Spleen (tissue), 11 donors: ENCODE measurements around the gene SHKBP1. TPM values are rescaled to one million over a fixed set of nuclear protein-coding genes. Genes with fewer than 3 reads are reported as not detected.

Experiments
- DNase-seq: peaks from one replicate; pipeline ENCODE4 v3.0.0-alpha.2; 2020
- H3K27ac ChIP-seq, 8 donors: fragments of 200-600 bp; sonication (generic) in 7 of 8; 1 replicate in 4 of 8; 2 replicates in 4 of 8; pipeline versions ENCODE4 v1.5.0 to v1.8.0; 2016 to 2021; ENCODE audit warnings: inconsistent platforms in 4 of 8, mild to moderate bottlenecking in 4 of 8, moderate library complexity in 1 of 8
- H3K27me3 ChIP-seq, 7 donors: fragments of 200-600 bp; sonication (generic) in 6 of 7; replicated peaks in 1 of 7; 1 replicate in 4 of 7; 2 replicates in 3 of 7; pipeline versions ENCODE4 v1.5.0 to v1.8.0; 2016 to 2021; ENCODE audit warnings: inconsistent platforms in 3 of 7, mild to moderate bottlenecking in 1 of 7
- H3K36me3 ChIP-seq, 6 donors: fragments of 200-600 bp; sonication (generic) in 5 of 6; 1 replicate in 4 of 6; 2 replicates in 2 of 6; pipeline versions ENCODE4 v1.5.0 to v1.8.0; 2016 to 2021; ENCODE audit warnings: inconsistent platforms in 2 of 6
- H3K4me1 ChIP-seq, 6 donors: fragments of 200-600 bp; sonication (generic) in 5 of 6; 1 replicate in 3 of 6; 2 replicates in 3 of 6; pipeline versions ENCODE4 v1.5.0 to v1.8.0; 2016 to 2021; ENCODE audit warnings: inconsistent platforms in 3 of 6
- H3K4me3 ChIP-seq, 8 donors: fragments of 200-600 bp; sonication (generic) in 7 of 8; 1 replicate in 4 of 8; 2 replicates in 4 of 8; pipeline versions ENCODE4 v1.5.0 to v1.8.0; 2016 to 2021; ENCODE audit warnings: inconsistent platforms in 4 of 8, mild to moderate bottlenecking in 4 of 8, moderate library complexity in 2 of 8
- H3K9me3 ChIP-seq, 8 donors: fragments of 200-600 bp; sonication (generic) in 7 of 8; 1 replicate in 4 of 8; 2 replicates in 4 of 8; pipeline versions ENCODE4 v1.5.0 to v1.8.0; 2016 to 2021; ENCODE audit warnings: inconsistent platforms in 4 of 8
- POLR2A ChIP-seq, 3 donors: fragments of 450-650 bp; IDR thresholded peaks; one replicate each; pipeline ENCODE4 v1.5.1; 2017; ENCODE audit warnings: antibody characterized with exemption in 3 of 3, mild to moderate bottlenecking in 1 of 3
- POLR2AphosphoS5 ChIP-seq, 3 donors: sonication (generic); formaldehyde crosslinking; IDR thresholded peaks; one replicate each; pipeline ENCODE4 v1.5.1; 2017; ENCODE audit warnings: antibody characterized with exemption in 3 of 3
- WGBS, 5 donors: extraction: QIAGEN DNeasy Blood & Tissue Kit in 3 of 5; methylation state at CpG; one replicate each; pipeline versions ENCODE4 v1.1.5 to v1.1.7; 2013 to 2018; 5-methylcytosine and 5-hydroxymethylcytosine counted together
- intact Hi-C: fragments of 100-400 bp; cut with DNase I; formaldehyde crosslinking; loops from one replicate; pipeline ENCODE4 v1.15.0; 2023; ENCODE audit warnings: low total_unique reads
- polyA plus RNA-seq, 3 donors: library from polyadenylated mRNA; stranded (reverse); fragments of 200-250 nt; gene quantifications; one replicate each; pipeline ENCODE4 v1.2.1, GENCODE V29; 2013
- total RNA-seq, 7 donors: library from RNA; depleted of rRNA in 3 of 7; stranded (reverse); fragments of >200 nt in 3 of 7; fragmentation: NEBNext Ultra II Directional in 4 of 7; extraction: Animal tissue kit (Norgen Biotek cat#: 25700) in 4 of 7; gene quantifications; one replicate each; pipeline versions ENCODE4 v1.1.0 to v1.2.1, GENCODE V29; 2016 to 2021
- TF ChIP-seq, protein P1 (sequence below), 11 experiments: fragments of 200-600 bp in 7 of 11; fragments of 450-650 bp in 4 of 11; sonication (generic) in 4 of 11; IDR thresholded peaks in 8 of 11; conservative IDR thresholded peaks in 3 of 11; 1 replicate in 7 of 11; 2 replicates in 4 of 11; pipeline versions ENCODE4 v1.4.0 to v1.8.0; 2016 to 2021; ENCODE audit warnings: antibody characterized with exemption in 11 of 11, inconsistent platforms in 4 of 11, mild to moderate bottlenecking in 1 of 11
- donor health status: healthy with polysubstance abuse.
- donor health status: DM: no; HTN: no; CAD: no; lungs with moderate emphysema.
- donor health status: DM: no; HTN: no; CAD: no.
- donor health status: Bipolar disorder and iron deficiency.
- donor health status: healthy.
- donor health status: DM: no; HTN: no; CAD: no.
- donor health status: DM: yes; HTN: yes; CAD: no.

The SHKBP1 gene
- total and polyA plus RNA-seq, 10 donors: 102 to 282 (median 151) TPM

DNA sequence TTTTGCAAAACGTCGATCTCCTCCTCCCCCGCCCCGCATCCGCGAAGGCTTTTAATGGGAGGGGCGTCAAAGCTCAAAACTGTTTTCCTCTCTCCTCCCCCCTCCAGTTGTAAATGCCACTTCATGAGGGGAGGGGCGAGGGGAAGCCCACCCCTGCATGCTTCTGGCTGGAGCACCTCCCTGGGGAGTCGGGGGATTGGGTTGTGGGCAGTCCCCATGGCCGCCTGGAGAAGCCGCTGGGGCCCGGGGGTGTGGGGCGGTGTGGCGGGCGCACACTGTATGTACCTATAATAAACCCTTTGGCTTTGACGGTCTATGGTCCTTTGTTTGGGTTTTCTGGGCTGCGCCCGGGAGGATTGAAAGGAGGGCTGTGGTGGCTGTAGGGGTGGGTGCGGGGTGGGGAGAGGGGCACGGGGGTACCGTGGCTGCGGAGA lies 505 bp upstream of the SHKBP1 start:
- Histone ChIP-seq H3K27me3 (no peaks in the 10 kb centered on the region), H3K27ac (peak overlapping the region; percentile 84 to 97 (median 86)), H3K4me3 (peak overlapping the region; percentile 63 to 90 (median 86)), H3K4me1 (peaks cover 7 to 53% (median 39%) of the 10 kb centered on the region in 6 donors), H3K9me3 (no peaks in the 10 kb centered on the region), H3K36me3 (peaks cover 0 to 33% (median 21%) of the 10 kb centered on the region in 6 donors)
- intact Hi-C loops: loop anchor here (10.0 kb wide), 1 partner anchor 131 kb away; the partner anchor contains the start of gene SERTAD3
- peak; percentile 86 for DNase-seq
- TF ChIP-seq POLR2AphosphoS5 (IDR thresholded peaks at IDR 0.05): no peak
- TF ChIP-seq, protein P1, sequence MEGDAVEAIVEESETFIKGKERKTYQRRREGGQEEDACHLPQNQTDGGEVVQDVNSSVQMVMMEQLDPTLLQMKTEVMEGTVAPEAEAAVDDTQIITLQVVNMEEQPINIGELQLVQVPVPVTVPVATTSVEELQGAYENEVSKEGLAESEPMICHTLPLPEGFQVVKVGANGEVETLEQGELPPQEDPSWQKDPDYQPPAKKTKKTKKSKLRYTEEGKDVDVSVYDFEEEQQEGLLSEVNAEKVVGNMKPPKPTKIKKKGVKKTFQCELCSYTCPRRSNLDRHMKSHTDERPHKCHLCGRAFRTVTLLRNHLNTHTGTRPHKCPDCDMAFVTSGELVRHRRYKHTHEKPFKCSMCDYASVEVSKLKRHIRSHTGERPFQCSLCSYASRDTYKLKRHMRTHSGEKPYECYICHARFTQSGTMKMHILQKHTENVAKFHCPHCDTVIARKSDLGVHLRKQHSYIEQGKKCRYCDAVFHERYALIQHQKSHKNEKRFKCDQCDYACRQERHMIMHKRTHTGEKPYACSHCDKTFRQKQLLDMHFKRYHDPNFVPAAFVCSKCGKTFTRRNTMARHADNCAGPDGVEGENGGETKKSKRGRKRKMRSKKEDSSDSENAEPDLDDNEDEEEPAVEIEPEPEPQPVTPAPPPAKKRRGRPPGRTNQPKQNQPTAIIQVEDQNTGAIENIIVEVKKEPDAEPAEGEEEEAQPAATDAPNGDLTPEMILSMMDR (IDR thresholded peaks at IDR 0.05 in 8 of 11, conservative IDR thresholded peaks at IDR 0.05 in 3 of 11): no peak
- TF ChIP-seq POLR2A (IDR thresholded peaks at IDR 0.05): no peak
- 1 to 7% (median 4%) methylated on average over 19 to 22 of the region's 22 CpGs for WGBS, 5 donors

DNA sequence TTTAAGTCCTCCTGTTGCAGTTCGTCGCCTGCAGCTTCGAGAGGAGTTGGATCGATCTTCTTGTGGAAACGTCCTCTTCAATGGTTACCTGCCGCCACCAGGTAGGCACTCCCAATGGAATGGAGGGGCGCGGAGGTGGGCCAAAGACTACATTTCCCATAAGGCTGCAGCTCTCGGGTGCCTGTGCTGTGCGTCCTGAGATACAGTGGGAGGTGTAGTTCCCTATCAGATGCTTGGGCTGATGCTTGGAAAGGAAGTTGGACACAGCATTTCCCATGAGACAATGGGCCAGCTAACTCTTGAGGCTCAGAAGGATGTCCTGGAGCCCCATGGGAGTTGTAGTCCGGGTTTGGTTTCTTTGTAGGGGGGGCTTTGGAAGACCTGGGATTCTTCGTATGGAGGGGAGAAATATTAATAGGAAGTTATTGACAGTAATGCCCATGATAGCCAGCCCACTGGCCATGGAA lies 1.8 kb downstream of the SHKBP1 start:
- intact Hi-C loops: loop anchor here (10.0 kb wide), 1 partner anchor 134 kb away; the partner anchor contains the start of gene SERTAD3
- H3K4me1 ChIP-seq: peaks cover 7 to 65% (median 39%) of the 10 kb centered on the region in 6 donors
- no peaks in the 10 kb centered on the region for H3K9me3 ChIP-seq

DNA sequence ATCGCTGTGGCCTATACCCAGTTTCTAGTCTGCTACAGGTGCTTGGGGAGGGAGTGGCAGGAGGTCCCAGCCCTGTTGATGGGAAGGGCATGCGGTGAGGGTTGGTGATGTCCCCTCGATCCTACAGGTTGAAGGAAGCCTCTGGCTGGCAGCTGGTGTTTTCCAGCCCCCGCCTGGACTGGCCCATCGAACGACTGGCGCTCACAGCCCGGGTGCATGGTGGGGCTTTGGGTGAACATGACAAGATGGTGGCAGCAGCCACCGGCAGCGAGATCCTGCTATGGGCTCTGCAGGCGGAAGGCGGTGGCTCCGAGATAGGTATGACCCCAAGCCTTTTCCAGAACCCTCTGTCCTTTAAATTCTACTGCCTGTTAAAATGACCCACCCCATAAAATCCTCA lies 3.9 kb downstream of the SHKBP1 start:
- peak; percentile 74 for DNase-seq
- Histone ChIP-seq H3K36me3 (peaks cover 7 to 78% (median 62%) of the 10 kb centered on the region in 6 donors), H3K27ac (peak overlapping the region in 7 of 8 donors; percentile 73 to 97 (median 88)), H3K27me3 (no peaks in the 10 kb centered on the region), H3K4me3 (peak overlapping the region in 3 of 8 donors; percentile 7 to 52 (median 13)), H3K4me1 (peaks cover 7 to 83% (median 38%) of the 10 kb centered on the region in 6 donors), H3K9me3 (no peaks in the 10 kb centered on the region)
- TF ChIP-seq POLR2A (IDR thresholded peaks at IDR 0.05) (no peak), POLR2AphosphoS5 (IDR thresholded peaks at IDR 0.05) (no peak)
- 93 to 99% (median 95%) methylated on average over 13 of the region's 13 CpGs for WGBS, 5 donors
- intact Hi-C loops: no loop called here

More for the DNA sequence above, 1.8 kb downstream of the SHKBP1 start:
- 81 to 94% (median 88%) methylated on average over 12 of the region's 12 CpGs for WGBS, 5 donors
- peak overlapping the region in 4 of 8 donors; percentile 12 to 97 (median 90) for H3K27ac ChIP-seq
- peak overlapping the region in 2 of 8 donors; percentile 86 to 90 for H3K4me3 ChIP-seq
- no peaks in the 10 kb centered on the region for H3K27me3 ChIP-seq
- DNase-seq: no peak
- peaks cover 2 to 57% (median 43%) of the 10 kb centered on the region in 6 donors for H3K36me3 ChIP-seq
- TF ChIP-seq POLR2AphosphoS5 (IDR thresholded peaks at IDR 0.05) (no peak), POLR2A (IDR thresholded peaks at IDR 0.05) (no peak)
- TF ChIP-seq, protein P1 (IDR thresholded peaks at IDR 0.05 in 8 of 11, conservative IDR thresholded peaks at IDR 0.05 in 3 of 11): no peak

DNA sequence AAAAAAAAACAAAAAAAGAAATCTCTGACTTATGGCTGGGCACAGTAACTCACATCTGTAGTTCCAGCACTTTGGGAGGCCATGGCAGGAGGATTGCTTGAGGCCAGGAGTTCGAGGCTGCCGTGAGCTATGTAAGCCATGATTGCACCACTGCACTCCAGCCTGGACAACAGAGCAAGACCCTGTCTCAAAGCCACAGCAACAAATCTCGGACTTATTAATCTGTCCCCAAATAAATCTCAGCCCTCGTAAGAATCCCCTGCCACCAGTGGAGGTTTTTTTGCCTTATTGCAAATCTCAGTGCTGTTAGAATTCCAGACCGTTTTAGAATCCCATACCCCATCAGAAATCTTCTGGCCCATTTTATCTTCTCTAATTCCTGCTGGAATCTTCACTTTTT lies 4.9 kb downstream of the SHKBP1 start:
- intact Hi-C loops: no loop called here
- Histone ChIP-seq H3K36me3 (peaks cover 7 to 87% (median 72%) of the 10 kb centered on the region in 6 donors), H3K27ac (peak overlapping the region in 2 of 8 donors; percentile 93 to 97), H3K9me3 (no peaks in the 10 kb centered on the region), H3K4me3 (no peak overlapping the region), H3K4me1 (peaks cover 5 to 82% (median 31%) of the 10 kb centered on the region in 6 donors), H3K27me3 (no peaks in the 10 kb centered on the region)
- TF ChIP-seq POLR2A (IDR thresholded peaks at IDR 0.05): no peak
- TF ChIP-seq, protein P1 (IDR thresholded peaks at IDR 0.05 in 8 of 11, conservative IDR thresholded peaks at IDR 0.05 in 3 of 11): no peak
- TF ChIP-seq POLR2AphosphoS5 (IDR thresholded peaks at IDR 0.05): no peak
- DNase-seq: no peak
- WGBS, 5 donors: 94 to 99% (median 97%) methylated on average over 5 of the region's 5 CpGs
